Osteoblast (primary cell): ENCODE data around the gene RIPOR3. TPM values are rescaled to one million over a fixed set of nuclear protein-coding genes. Genes with fewer than 3 reads are reported as not detected.

Source experiments
- DNase-seq: peaks from one replicate; pipeline ENCODE4 v3.0.0; 2011; ENCODE audit warnings: low spot score, mixed read lengths; ENCODE audit not compliant: insufficient read length; ENCODE audit errors: missing footprints
- H2AFZ ChIP-seq: 2 replicates; pipeline ENCODE4 v1.6.0; 2011; ENCODE audit warnings: mild to moderate bottlenecking, low read length
- H3K27ac ChIP-seq: 2 replicates; pipeline ENCODE4 v1.5.1; 2011; ENCODE audit warnings: mild to moderate bottlenecking, low read depth, low read length, moderate library complexity
- H3K27me3 ChIP-seq: 2 replicates; pipeline ENCODE4 v1.6.0; 2012; ENCODE audit warnings: mild to moderate bottlenecking, control low read depth, inconsistent platforms, low read length, moderate library complexity; ENCODE audit not compliant: insufficient read depth
- H3K36me3 ChIP-seq: 2 replicates; pipeline ENCODE4 v1.5.1; 2011; ENCODE audit warnings: mild to moderate bottlenecking, low read length, control low read depth, moderate library complexity; ENCODE audit not compliant: insufficient read depth
- H3K4me1 ChIP-seq: 2 replicates; pipeline ENCODE4 v1.5.1; 2011; ENCODE audit warnings: mild to moderate bottlenecking, low read length, control low read depth, moderate library complexity; ENCODE audit not compliant: insufficient read depth
- H3K4me2 ChIP-seq: 2 replicates; pipeline ENCODE4 v1.6.0; 2011; ENCODE audit warnings: mild to moderate bottlenecking, low read length; ENCODE audit not compliant: insufficient read depth
- H3K4me3 ChIP-seq: fragments of 200-600 bp; sonication (generic); 3 replicates; pipeline ENCODE4 v1.5.1; 2012; ENCODE audit warnings: mild to moderate bottlenecking, low read length, inconsistent platforms; ENCODE audit not compliant: insufficient read depth
- H3K79me2 ChIP-seq: 2 replicates; pipeline ENCODE4 v1.6.0; 2012; ENCODE audit warnings: mild to moderate bottlenecking, low read length, control low read depth, inconsistent platforms; ENCODE audit not compliant: insufficient read depth
- H3K9me3 ChIP-seq: 2 replicates; pipeline ENCODE4 v1.5.1; 2011; ENCODE audit warnings: low read depth, low read length, control low read depth
- H4K20me1 ChIP-seq: 2 replicates; pipeline ENCODE4 v1.6.0; 2012; ENCODE audit warnings: mild to moderate bottlenecking, low read length, control low read depth; ENCODE audit not compliant: insufficient read depth
- total RNA-seq: library from RNA; depleted of rRNA; stranded (reverse); fragments of >200 nt; gene quantifications from 2 replicates; pipeline ENCODE4 v1.2.3, GENCODE V29; 2012
- TF ChIP-seq, protein P1 (sequence below): IDR thresholded peaks from 2 replicates; pipeline ENCODE4 v1.5.1; 2011; ENCODE audit warnings: mild to moderate bottlenecking, low read depth, low read length, moderate library complexity; ENCODE audit errors: extremely low read depth

RIPOR3 gene
- total RNA-seq, 1 donor = 1.1 TPM

DNA sequence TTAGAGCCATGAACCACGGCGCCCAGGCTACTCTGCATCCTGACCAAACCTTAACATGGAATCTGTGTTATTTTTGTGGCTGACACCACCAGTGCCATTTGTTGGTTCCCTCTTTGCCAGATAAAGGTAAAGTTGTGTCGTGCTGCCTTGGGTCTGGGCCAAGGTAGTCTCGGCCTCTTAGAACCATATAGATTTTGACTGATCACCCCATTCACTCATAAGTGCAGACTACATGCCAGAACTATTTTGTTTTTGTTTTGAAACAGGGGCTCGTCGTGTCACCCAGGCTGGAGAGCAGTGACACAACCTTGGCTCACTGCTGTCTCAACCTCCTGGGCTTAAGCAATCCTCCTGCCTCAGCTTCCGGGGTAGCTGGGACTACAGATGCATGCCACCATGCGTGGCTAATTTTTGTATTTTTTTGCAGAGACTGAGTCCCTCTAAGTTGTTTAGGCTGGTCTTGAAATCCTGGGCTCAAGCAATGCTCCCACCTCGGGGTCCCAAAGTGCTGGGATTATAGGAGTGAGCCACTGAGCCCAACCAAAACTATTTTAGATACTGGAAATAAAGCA is 19.2 kb upstream of the RIPOR3 start:
- H3K9me3 ChIP-seq = no peaks in the 10 kb centered on the region
- no peaks in the 10 kb centered on the region for H3K36me3 ChIP-seq
- no peak overlapping the region for H3K27ac ChIP-seq
- H3K4me1 ChIP-seq = peaks cover 12% of the 10 kb centered on the region
- no peaks in the 10 kb centered on the region for H4K20me1 ChIP-seq
- peak overlapping the region; percentile 9 for H3K4me2 ChIP-seq
- H3K79me2 ChIP-seq = no peaks in the 10 kb centered on the region
- TF ChIP-seq, protein P1, sequence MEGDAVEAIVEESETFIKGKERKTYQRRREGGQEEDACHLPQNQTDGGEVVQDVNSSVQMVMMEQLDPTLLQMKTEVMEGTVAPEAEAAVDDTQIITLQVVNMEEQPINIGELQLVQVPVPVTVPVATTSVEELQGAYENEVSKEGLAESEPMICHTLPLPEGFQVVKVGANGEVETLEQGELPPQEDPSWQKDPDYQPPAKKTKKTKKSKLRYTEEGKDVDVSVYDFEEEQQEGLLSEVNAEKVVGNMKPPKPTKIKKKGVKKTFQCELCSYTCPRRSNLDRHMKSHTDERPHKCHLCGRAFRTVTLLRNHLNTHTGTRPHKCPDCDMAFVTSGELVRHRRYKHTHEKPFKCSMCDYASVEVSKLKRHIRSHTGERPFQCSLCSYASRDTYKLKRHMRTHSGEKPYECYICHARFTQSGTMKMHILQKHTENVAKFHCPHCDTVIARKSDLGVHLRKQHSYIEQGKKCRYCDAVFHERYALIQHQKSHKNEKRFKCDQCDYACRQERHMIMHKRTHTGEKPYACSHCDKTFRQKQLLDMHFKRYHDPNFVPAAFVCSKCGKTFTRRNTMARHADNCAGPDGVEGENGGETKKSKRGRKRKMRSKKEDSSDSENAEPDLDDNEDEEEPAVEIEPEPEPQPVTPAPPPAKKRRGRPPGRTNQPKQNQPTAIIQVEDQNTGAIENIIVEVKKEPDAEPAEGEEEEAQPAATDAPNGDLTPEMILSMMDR = no peak
- no peaks in the 10 kb centered on the region for H3K27me3 ChIP-seq
- no peak overlapping the region for H3K4me3 ChIP-seq
- DNase-seq = no peak
- peak overlapping the region; percentile 17 for H2AFZ ChIP-seq

GRCh38 chr20:50709636-50709973 is 18.3 kb upstream of the RIPOR3 start:
- H3K4me1 ChIP-seq = peaks cover 12% of the 10 kb centered on the region
- no peak overlapping the region for H3K27ac ChIP-seq
- no peak overlapping the region for H2AFZ ChIP-seq
- no peaks in the 10 kb centered on the region for H3K36me3 ChIP-seq
- H3K9me3 ChIP-seq = no peaks in the 10 kb centered on the region
- H4K20me1 ChIP-seq = no peaks in the 10 kb centered on the region
- H3K27me3 ChIP-seq = no peaks in the 10 kb centered on the region
- no peak for DNase-seq
- H3K79me2 ChIP-seq = no peaks in the 10 kb centered on the region
- no peak overlapping the region for H3K4me3 ChIP-seq
- TF ChIP-seq, protein P1 = no peak
- H3K4me2 ChIP-seq = no peak overlapping the region

GRCh38 chr20:50708845-50709635 is 17.7 kb upstream of the RIPOR3 start:
- H3K36me3 ChIP-seq = no peaks in the 10 kb centered on the region
- H3K27ac ChIP-seq = no peak overlapping the region
- no peak overlapping the region for H3K4me2 ChIP-seq
- no peaks in the 10 kb centered on the region for H3K27me3 ChIP-seq
- H3K4me1 ChIP-seq = peaks cover 12% of the 10 kb centered on the region
- no peak overlapping the region for H3K4me3 ChIP-seq
- no peak for DNase-seq
- H4K20me1 ChIP-seq = no peaks in the 10 kb centered on the region
- H3K79me2 ChIP-seq = no peaks in the 10 kb centered on the region
- no peaks in the 10 kb centered on the region for H3K9me3 ChIP-seq
- TF ChIP-seq, protein P1 = no peak
- H2AFZ ChIP-seq = no peak overlapping the region

DNA sequence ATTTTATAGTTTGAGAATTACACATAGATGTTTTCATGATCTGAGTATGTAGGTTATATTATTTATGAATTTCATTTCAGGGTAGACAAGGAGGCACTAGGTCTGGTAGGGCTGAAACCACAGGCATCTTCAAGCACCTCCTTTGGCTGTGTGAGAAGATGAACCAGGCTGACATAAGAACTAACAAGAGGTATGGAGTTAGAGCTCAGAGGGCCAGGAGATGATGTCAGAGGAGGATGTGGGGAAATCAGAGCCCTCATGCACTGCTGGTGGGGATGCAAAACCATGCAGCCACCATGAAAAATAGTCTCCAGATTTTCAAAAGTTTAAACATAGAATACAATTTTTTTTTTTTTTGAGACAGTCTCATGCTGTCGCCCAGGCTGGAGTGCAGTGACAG is 13.6 kb upstream of the RIPOR3 start:
- Histone ChIP-seq H3K79me2 (no peaks in the 10 kb centered on the region), H3K27me3 (no peaks in the 10 kb centered on the region), H2AFZ (no peak overlapping the region), H3K27ac (no peak overlapping the region), H3K9me3 (no peaks in the 10 kb centered on the region), H3K4me1 (peaks cover 6% of the 10 kb centered on the region), H4K20me1 (no peaks in the 10 kb centered on the region), H3K4me2 (no peak overlapping the region), H3K4me3 (no peak overlapping the region), H3K36me3 (no peaks in the 10 kb centered on the region)
- TF ChIP-seq, protein P1 = no peak
- DNase-seq = no peak
